IMR-90 (cell line): ENCODE data around the gene FBXO4.

Experiments
- BHLHE40 ChIP-seq: fragments of 150-350 bp; IDR thresholded peaks from 2 replicates; pipeline ENCODE4 v1.6.1; 2016; ENCODE audit warnings: mild to moderate bottlenecking, low read depth, low read length
- CHD1 ChIP-seq: IDR thresholded peaks from 2 replicates; pipeline ENCODE4 v1.6.1; 2012; ENCODE audit warnings: low read depth, low read length, improper control_type of control experiment
- CTCF ChIP-seq: conservative IDR thresholded peaks from 2 replicates; pipeline ENCODE4 v1.5.1; 2012; ENCODE audit warnings: mild to moderate bottlenecking, low read depth, low read length, improper control_type of control experiment
- MAFK ChIP-seq: IDR thresholded peaks from 2 replicates; pipeline ENCODE4 v1.6.1; 2012; ENCODE audit warnings: low read depth, low read length, improper control_type of control experiment
- MAZ ChIP-seq: IDR thresholded peaks from 2 replicates; pipeline ENCODE4 v1.6.1; 2012; ENCODE audit warnings: low read depth, mild to moderate bottlenecking, low read length, improper control_type of control experiment, moderate library complexity, borderline replicate concordance
- MXI1 ChIP-seq: IDR thresholded peaks from 2 replicates; pipeline ENCODE4 v1.6.1; 2012; ENCODE audit warnings: low read depth, mild to moderate bottlenecking, low read length, moderate library complexity, borderline replicate concordance
- POLR2A ChIP-seq: IDR thresholded peaks from 2 replicates; pipeline ENCODE4 v1.6.1; 2012; ENCODE audit warnings: mild to moderate bottlenecking, low read depth, low read length
- RAD21 ChIP-seq: IDR thresholded peaks from 2 replicates; pipeline ENCODE4 v1.6.1; 2012; ENCODE audit warnings: low read length, improper control_type of control experiment
- RFX5 ChIP-seq: IDR thresholded peaks from 2 replicates; pipeline ENCODE4 v1.8.0; 2012; ENCODE audit warnings: low read depth, mild to moderate bottlenecking, low read length, moderate library complexity
- SMC3 ChIP-seq: fragments of 150-350 bp; IDR thresholded peaks from 2 replicates; pipeline ENCODE4 v1.6.1; 2016; ENCODE audit warnings: low read depth, mild to moderate bottlenecking, antibody characterized with exemption, low read length, moderate library complexity
- USF2 ChIP-seq: fragments of 150-350 bp; IDR thresholded peaks from 2 replicates; pipeline ENCODE4 v1.6.1; 2017; ENCODE audit warnings: mild to moderate bottlenecking, antibody characterized with exemption, low read length, low read depth

DNA sequence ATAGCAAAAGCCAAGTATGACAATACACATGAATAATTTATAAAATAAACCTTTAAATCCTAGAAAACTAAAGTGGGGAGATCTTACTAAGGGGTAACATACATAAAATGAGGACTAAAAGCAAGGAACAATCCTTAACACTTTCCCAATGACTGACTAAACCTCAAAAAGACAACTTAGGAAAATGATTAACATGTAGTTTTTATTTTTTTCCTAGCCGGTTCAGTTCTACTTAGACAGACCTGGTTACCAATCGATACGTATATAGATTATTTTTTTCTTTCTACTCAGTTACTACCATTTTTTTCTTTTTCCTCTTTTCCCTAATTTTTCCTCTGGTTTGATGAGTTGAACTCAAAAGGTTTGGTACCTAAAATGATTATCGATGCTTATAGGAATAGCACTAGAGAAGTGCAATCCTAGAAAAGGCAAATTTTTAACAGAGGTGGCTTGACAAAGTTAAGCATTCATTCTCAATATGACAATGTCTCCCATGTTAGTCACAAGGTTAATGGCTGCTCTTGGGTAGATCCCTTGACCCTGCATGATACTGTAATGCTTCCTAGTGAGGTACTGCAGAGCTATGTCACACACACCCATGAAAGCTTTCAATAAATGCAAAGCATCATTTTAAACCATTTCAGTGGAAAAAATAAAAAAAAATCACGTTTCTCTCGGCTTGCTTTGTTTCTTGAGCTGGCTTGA lies 41.5 kb downstream of the FBXO4 start:
- TF ChIP-seq CHD1, result no peak
- TF ChIP-seq CTCF, result no peak
- TF ChIP-seq MAZ, result no peak
- no peak for TF ChIP-seq POLR2A
- TF ChIP-seq RFX5, result no peak
- TF ChIP-seq RAD21, result no peak
- TF ChIP-seq USF2, result no peak
- no peak for TF ChIP-seq MXI1
- no peak for TF ChIP-seq SMC3
- no peak for TF ChIP-seq BHLHE40
- no peak for TF ChIP-seq MAFK
